ENCODE results near the gene TSPAN13.
A peak's percentile ranks its signal among the peaks of the same experiment; 100 is the strongest.

TSPAN13 gene

DNA sequence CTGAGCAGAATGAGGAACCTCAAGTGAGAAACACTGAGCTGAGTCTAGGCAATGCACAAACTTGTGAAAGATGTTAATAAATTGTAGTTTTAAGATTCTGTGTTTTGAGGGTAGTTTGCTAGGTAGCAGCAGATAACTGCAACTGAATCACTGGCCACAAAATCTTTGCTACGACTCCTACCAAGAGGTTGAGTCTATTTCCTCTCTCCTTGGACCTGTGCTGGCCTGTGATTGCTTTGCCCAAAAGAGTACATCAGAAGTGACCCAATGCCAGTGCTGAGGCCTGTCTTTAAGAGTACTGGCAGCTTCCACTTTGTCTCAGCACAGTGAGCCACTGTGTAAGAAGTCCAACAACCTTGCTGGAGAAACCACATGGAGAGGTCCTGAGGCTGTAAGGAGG, 11.9 kb upstream of the TSPAN13 start:
- Histone ChIP-seq H3K27me3 (ENCODE audit: control insufficient read depth in 1 of 2, insufficient read depth in 2 of 2, low read length in 2 of 2) (no peaks in the 10 kb centered on the region), H3K4me1 (ENCODE audit: insufficient read depth, low read length) (peaks cover 8% of the 10 kb centered on the region), H3K9ac (ENCODE audit: low read length) (no peak overlapping the region), H3K36me3 (ENCODE audit: insufficient read depth, low read length) (no peaks in the 10 kb centered on the region), H3K9me3 (ENCODE audit: low read length) (no peaks in the 10 kb centered on the region), H3K4me3 (ENCODE audit: low read depth in 1 of 2, low read length in 2 of 2) (no peak overlapping the region), H3K27ac (ENCODE audit: low read depth, low read length) (no peak overlapping the region)

- Histone ChIP-seq H3K36me3 (ENCODE audit: insufficient read depth, low read length) (no peaks in the 10 kb centered on the region), H3K9ac (ENCODE audit: low read length) (no peak overlapping the region), H3K4me3 (ENCODE audit: low read depth in 1 of 2, low read length in 2 of 2) (no peak overlapping the region), H3K4me1 (ENCODE audit: insufficient read depth, low read length) (peaks cover 8% of the 10 kb centered on the region), H3K9me3 (ENCODE audit: low read length) (no peaks in the 10 kb centered on the region), H3K27me3 (ENCODE audit: control insufficient read depth in 1 of 2, insufficient read depth in 2 of 2, low read length in 2 of 2) (no peaks in the 10 kb centered on the region), H3K27ac (ENCODE audit: low read depth, low read length) (no peak overlapping the region)
Measured at GRCh38 chr7:16742547-16742946, 11.0 kb upstream of the TSPAN13 start.

GRCh38 chr7:16743236-16743635, 10.3 kb upstream of the TSPAN13 start:
- peaks cover 8% of the 10 kb centered on the region for H3K4me1 ChIP-seq (ENCODE audit: insufficient read depth, low read length)
- no peaks in the 10 kb centered on the region for H3K36me3 ChIP-seq (ENCODE audit: insufficient read depth, low read length)
- H3K9me3 ChIP-seq (ENCODE audit: low read length), result no peaks in the 10 kb centered on the region
- no peak overlapping the region for H3K27ac ChIP-seq (ENCODE audit: low read depth, low read length)
- no peaks in the 10 kb centered on the region for H3K27me3 ChIP-seq (ENCODE audit: control insufficient read depth in 1 of 2, insufficient read depth in 2 of 2, low read length in 2 of 2)
- no peak overlapping the region for H3K9ac ChIP-seq (ENCODE audit: low read length)
- no peak overlapping the region for H3K4me3 ChIP-seq (ENCODE audit: low read depth in 1 of 2, low read length in 2 of 2)

DNA sequence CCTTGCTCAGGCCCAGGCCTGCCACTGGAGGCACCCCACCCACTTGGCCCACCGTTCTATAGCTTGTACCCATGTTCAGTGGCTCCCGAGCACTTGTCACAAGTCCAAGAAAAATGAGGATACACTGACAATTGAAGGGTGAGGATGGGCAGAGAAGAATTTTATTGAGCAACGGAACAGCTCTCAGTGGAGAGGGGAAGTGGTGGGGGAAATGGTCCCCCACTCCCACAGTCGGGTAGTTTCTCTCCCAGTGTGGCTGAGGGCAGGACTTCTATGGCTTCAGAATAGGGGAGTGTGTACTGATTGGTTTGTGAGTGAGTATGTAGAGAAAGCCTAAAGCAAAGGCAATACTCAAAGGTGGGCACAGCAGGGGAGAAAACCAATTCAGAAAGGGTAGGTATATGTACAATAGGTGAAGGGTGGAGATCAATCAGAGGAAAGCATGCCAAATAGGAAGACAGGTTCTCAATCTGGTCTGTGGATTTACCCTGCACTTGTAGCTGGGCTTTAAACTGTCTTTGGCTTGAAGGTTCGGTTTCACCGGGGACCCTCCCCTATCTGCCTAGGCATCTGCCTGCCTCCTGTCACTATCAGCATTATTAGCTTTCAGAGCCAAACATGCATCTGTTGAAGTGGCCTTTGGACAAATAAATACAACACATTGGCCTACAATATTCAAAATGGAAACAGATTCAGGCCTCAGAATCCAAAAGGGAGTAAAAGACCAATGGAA, 8.9 kb upstream of the TSPAN13 start:
- peaks cover 8% of the 10 kb centered on the region for H3K4me1 ChIP-seq (ENCODE audit: insufficient read depth, low read length)
- no peak overlapping the region for H3K27ac ChIP-seq (ENCODE audit: low read depth, low read length)
- H3K9me3 ChIP-seq (ENCODE audit: low read length), result no peaks in the 10 kb centered on the region
- no peak overlapping the region for H3K9ac ChIP-seq (ENCODE audit: low read length)
- no peaks in the 10 kb centered on the region for H3K36me3 ChIP-seq (ENCODE audit: insufficient read depth, low read length)
- no peaks in the 10 kb centered on the region for H3K27me3 ChIP-seq (ENCODE audit: control insufficient read depth in 1 of 2, insufficient read depth in 2 of 2, low read length in 2 of 2)
- H3K4me3 ChIP-seq (ENCODE audit: low read depth in 1 of 2, low read length in 2 of 2), result no peak overlapping the region

GRCh38 chr7:16745645-16746044, 7.9 kb upstream of the TSPAN13 start:
- H3K4me3 ChIP-seq (ENCODE audit: low read depth in 1 of 2, low read length in 2 of 2), result no peak overlapping the region
- no peaks in the 10 kb centered on the region for H3K27me3 ChIP-seq (ENCODE audit: control insufficient read depth in 1 of 2, insufficient read depth in 2 of 2, low read length in 2 of 2)
- H3K4me1 ChIP-seq (ENCODE audit: insufficient read depth, low read length), result no peaks in the 10 kb centered on the region
- H3K9ac ChIP-seq (ENCODE audit: low read length), result no peak overlapping the region
- no peaks in the 10 kb centered on the region for H3K36me3 ChIP-seq (ENCODE audit: insufficient read depth, low read length)
- H3K27ac ChIP-seq (ENCODE audit: low read depth, low read length), result no peak overlapping the region
- H3K9me3 ChIP-seq (ENCODE audit: low read length), result no peaks in the 10 kb centered on the region

- Histone ChIP-seq H3K4me3 (ENCODE audit: low read depth in 1 of 2, low read length in 2 of 2) (no peak overlapping the region), H3K4me1 (ENCODE audit: insufficient read depth, low read length) (no peaks in the 10 kb centered on the region), H3K27ac (ENCODE audit: low read depth, low read length) (no peak overlapping the region)
Measured at GRCh38 chr7:16747102-16747501, 6.5 kb upstream of the TSPAN13 start.

DNA sequence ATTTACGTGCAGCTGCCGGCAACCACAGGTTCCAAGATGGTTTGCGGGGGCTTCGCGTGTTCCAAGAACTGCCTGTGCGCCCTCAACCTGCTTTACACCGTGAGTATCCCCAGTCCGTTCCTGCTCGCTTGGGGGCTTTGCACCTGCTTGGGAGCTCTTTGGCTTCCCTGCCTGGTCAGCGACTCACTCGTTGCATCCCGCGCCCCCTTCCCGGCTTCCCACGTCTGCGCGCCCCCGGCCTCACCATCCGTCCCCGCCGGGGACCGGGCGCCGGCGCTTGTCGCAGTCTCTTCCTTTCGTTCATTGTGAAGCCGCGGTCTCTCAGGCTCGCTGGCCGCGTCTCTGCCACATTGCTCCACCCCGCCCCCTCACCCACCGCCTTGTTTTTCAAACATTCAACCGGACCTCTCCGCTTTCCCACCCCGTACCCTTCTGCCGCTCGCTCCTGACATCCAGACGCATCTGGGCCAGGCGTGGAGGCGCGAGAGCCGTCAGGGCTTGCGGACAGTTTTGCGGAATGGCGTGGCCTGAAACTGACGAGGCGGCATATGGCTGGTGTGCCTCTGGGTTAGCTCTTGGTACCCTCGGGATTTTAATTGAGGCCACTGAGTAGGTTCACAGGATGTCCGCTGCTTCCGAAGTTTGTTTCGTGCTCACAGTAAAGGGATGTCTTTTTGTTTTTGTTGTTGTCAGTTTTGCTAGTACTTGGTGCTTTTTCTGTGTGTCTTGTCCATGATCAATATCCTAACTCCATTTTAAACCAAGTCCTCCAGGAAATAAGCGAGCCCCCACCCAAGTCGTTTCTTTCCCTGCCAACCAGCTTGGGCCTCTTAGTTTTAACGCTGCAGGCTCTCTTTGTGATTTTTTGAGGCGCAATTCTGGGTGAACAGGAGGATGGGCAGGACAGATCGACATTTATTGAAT, 639 bp downstream of the TSPAN13 start:
- no peaks in the 10 kb centered on the region for H3K9me3 ChIP-seq (ENCODE audit: low read length)
- peak overlapping the region; percentile 9 for H3K27ac ChIP-seq (ENCODE audit: low read depth, low read length)
- peak overlapping the region; percentile 45 to 46 for H3K4me3 ChIP-seq (ENCODE audit: low read depth in 1 of 2, low read length in 2 of 2)
- no peak overlapping the region for H3K9ac ChIP-seq (ENCODE audit: low read length)
- H3K4me1 ChIP-seq (ENCODE audit: insufficient read depth, low read length), result no peaks in the 10 kb centered on the region
- no peaks in the 10 kb centered on the region for H3K36me3 ChIP-seq (ENCODE audit: insufficient read depth, low read length)
- peaks cover 0 to 7% of the 10 kb centered on the region in 2 donors for H3K27me3 ChIP-seq (ENCODE audit: control insufficient read depth in 1 of 2, insufficient read depth in 2 of 2, low read length in 2 of 2)

More at GRCh38 chr7:16747102-16747501, 6.5 kb upstream of the TSPAN13 start:
- Histone ChIP-seq H3K9ac (ENCODE audit: low read length) (no peak overlapping the region), H3K27me3 (ENCODE audit: control insufficient read depth in 1 of 2, insufficient read depth in 2 of 2, low read length in 2 of 2) (no peaks in the 10 kb centered on the region), H3K36me3 (ENCODE audit: insufficient read depth, low read length) (no peaks in the 10 kb centered on the region), H3K9me3 (ENCODE audit: low read length) (no peaks in the 10 kb centered on the region)

DNA sequence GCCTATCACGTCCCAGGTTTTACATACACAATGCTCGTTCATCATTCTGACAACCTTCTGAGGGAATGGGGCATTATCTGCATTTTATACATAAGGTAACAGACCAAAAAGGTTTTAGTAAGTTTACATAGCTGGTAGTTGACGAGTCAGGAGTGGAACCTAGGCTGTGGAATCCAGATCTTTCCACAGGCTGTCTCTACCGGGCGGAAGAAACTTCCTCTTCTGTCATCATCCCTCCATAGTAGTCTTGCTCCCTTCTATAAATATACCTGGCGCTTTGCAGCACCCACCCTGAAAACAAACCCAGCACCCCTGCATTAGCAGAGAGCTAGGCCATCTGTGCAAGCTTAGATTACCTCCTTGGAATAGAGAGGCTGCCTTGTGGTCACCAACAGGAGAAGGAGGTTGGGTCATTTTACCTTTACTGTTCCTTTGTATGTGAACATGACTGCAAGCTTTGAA, 1.3 kb downstream of the TSPAN13 start:
- Histone ChIP-seq H3K4me3 (ENCODE audit: low read depth in 1 of 2, low read length in 2 of 2) (no peak overlapping the region), H3K4me1 (ENCODE audit: insufficient read depth, low read length) (no peaks in the 10 kb centered on the region), H3K27me3 (ENCODE audit: control insufficient read depth in 1 of 2, insufficient read depth in 2 of 2, low read length in 2 of 2) (peaks cover 0 to 7% of the 10 kb centered on the region in 2 donors), H3K27ac (ENCODE audit: low read depth, low read length) (no peak overlapping the region), H3K9me3 (ENCODE audit: low read length) (no peaks in the 10 kb centered on the region), H3K36me3 (ENCODE audit: insufficient read depth, low read length) (no peaks in the 10 kb centered on the region), H3K9ac (ENCODE audit: low read length) (no peak overlapping the region)

GRCh38 chr7:16755397-16755796, 1.8 kb downstream of the TSPAN13 start:
- H3K4me3 ChIP-seq (ENCODE audit: low read depth in 1 of 2, low read length in 2 of 2), result no peak overlapping the region
- no peaks in the 10 kb centered on the region for H3K36me3 ChIP-seq (ENCODE audit: insufficient read depth, low read length)
- H3K27me3 ChIP-seq (ENCODE audit: control insufficient read depth in 1 of 2, insufficient read depth in 2 of 2, low read length in 2 of 2), result peaks cover 0 to 7% of the 10 kb centered on the region in 2 donors
- H3K27ac ChIP-seq (ENCODE audit: low read depth, low read length), result no peak overlapping the region
- H3K9ac ChIP-seq (ENCODE audit: low read length), result no peak overlapping the region
- no peaks in the 10 kb centered on the region for H3K4me1 ChIP-seq (ENCODE audit: insufficient read depth, low read length)
- no peaks in the 10 kb centered on the region for H3K9me3 ChIP-seq (ENCODE audit: low read length)

DNA sequence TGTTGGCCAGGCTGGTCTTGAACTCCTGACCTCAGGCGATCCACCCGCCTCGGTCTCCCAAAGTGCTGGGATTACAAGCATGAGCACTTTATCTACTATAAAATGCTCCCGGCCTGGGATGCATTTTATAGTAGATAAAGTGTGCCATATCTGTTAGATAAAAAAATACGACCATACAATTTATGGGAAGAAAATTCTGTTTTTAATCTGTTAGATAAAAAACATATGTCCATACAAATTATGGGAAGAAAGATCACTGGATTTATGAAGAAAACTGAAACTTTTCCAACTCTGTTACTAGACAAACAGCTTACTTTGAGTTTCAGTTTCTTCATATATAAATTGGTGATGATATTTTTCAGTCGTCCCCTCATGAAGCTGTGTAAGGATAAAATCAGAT, 4.5 kb downstream of the TSPAN13 start:
- H3K27me3 ChIP-seq (ENCODE audit: control insufficient read depth in 1 of 2, insufficient read depth in 2 of 2, low read length in 2 of 2), result peaks cover 0 to 7% of the 10 kb centered on the region in 2 donors
- H3K4me3 ChIP-seq (ENCODE audit: low read depth in 1 of 2, low read length in 2 of 2), result no peak overlapping the region
- H3K27ac ChIP-seq (ENCODE audit: low read depth, low read length), result no peak overlapping the region
- H3K36me3 ChIP-seq (ENCODE audit: insufficient read depth, low read length), result no peaks in the 10 kb centered on the region
- no peaks in the 10 kb centered on the region for H3K4me1 ChIP-seq (ENCODE audit: insufficient read depth, low read length)
- no peaks in the 10 kb centered on the region for H3K9me3 ChIP-seq (ENCODE audit: low read length)
- H3K9ac ChIP-seq (ENCODE audit: low read length), result no peak overlapping the region

DNA sequence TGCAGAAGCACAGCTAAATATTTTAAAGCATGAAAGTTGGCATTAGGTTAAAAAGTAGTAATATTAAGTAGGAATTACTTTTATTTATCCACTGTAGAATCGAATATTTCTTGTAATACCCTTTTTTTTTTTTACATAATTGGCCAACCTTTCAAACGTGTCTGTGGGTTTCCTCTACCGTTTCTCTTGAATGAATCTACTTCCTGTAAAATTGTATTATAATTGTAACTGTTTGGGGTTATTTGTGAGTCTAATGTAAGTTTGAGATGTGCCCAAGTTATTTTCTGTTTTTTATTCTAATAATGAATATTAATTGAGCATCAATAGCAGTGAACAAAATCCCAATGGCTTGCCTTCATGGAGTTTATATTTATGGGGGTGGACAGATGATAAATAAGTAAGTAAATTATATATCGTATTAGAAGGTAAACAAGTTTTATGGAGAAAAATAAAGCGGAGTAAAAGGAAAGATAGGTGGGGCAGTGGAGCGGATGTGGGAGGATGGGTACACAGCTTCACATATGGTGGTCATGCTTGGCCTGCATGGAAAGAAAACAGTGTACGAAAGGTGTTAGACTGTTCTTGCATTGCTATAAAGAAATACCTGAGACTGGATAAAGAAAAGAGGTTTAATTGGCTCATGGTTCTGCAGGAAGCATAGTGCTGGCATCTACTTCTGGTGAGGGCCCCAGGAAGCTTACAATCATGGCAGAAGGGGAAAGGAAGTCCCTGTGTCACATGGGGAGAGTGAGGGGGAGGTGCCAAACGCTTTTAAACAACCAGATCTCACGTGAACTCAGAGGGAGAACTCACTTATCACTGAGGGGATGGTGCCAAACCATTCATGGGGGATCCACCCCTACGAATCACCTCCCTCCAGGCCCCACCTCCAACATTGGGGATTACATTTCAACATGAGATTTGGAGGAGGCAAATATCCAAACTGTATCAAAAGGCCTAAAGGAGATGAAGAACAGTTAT, 5.4 kb downstream of the TSPAN13 start:
- peaks cover 0 to 2% of the 10 kb centered on the region in 2 donors for H3K27me3 ChIP-seq (ENCODE audit: control insufficient read depth in 1 of 2, insufficient read depth in 2 of 2, low read length in 2 of 2)
- H3K36me3 ChIP-seq (ENCODE audit: insufficient read depth, low read length), result no peaks in the 10 kb centered on the region
- no peaks in the 10 kb centered on the region for H3K4me1 ChIP-seq (ENCODE audit: insufficient read depth, low read length)
- no peaks in the 10 kb centered on the region for H3K9me3 ChIP-seq (ENCODE audit: low read length)
- no peak overlapping the region for H3K27ac ChIP-seq (ENCODE audit: low read depth, low read length)
- no peak overlapping the region for H3K4me3 ChIP-seq (ENCODE audit: low read depth in 1 of 2, low read length in 2 of 2)
- no peak overlapping the region for H3K9ac ChIP-seq (ENCODE audit: low read length)

All from muscle layer of colon (tissue), 2 donors.